Stimulated activated effector memory CD8-positive, alpha-beta T cell treated with anti-CD3 and anti-CD28 coated beads, Interleukin-12 subunit alpha, Interleukin-12 subunit beta, amount 100 ng/mL, for 72 hours (primary cell): ENCODE results near the gene PDZD4.
"Not testable (repeated sequence)": the region's sequence is repeated elsewhere in the genome, so short reads cannot be mapped to it uniquely, and the experiment has no call there.

Experiments used
- ATAC-seq: fragments of 150-1000 bp; cut with Tn5 transposase; 2 replicates; pipeline ENCODE4 v1.10.0; 2021
- DNase-seq, 2 donors: peaks; one replicate each; pipeline ENCODE4 v3.0.0; 2021 to 2022; ENCODE audit warnings: low spot score in 2 of 2
- H3K27ac Mint-ChIP-seq: one replicate; pipeline ENCODE4 v1.8.0; 2022; ENCODE audit warnings: mild to moderate bottlenecking, mixed read lengths
- H3K36me3 Mint-ChIP-seq: one replicate; pipeline ENCODE4 v1.8.0; 2022; ENCODE audit warnings: mild to moderate bottlenecking, mixed read lengths
- H3K4me1 Mint-ChIP-seq: one replicate; pipeline ENCODE4 v1.8.0; 2022; ENCODE audit warnings: mixed read lengths
- H3K4me3 Mint-ChIP-seq: one replicate; pipeline ENCODE4 v1.8.0; 2022; ENCODE audit warnings: mild to moderate bottlenecking, mixed read lengths
- H3K9me3 Mint-ChIP-seq: one replicate; pipeline ENCODE4 v1.8.0; 2022; ENCODE audit warnings: mixed read lengths

The PDZD4 gene

GRCh38 chrX:153829549-153829798 lies 870 bp downstream of the PDZD4 start:
- DNase-seq = no peak
- H3K9me3 Mint-ChIP-seq = no peaks in the 10 kb centered on the region
- H3K27ac Mint-ChIP-seq = no peak overlapping the region
- H3K4me3 Mint-ChIP-seq = peak overlapping the region; percentile 61
- H3K4me1 Mint-ChIP-seq = peaks cover 13% of the 10 kb centered on the region
- H3K36me3 Mint-ChIP-seq = peaks cover 5% of the 10 kb centered on the region
- peak; percentile 35 for ATAC-seq

DNA sequence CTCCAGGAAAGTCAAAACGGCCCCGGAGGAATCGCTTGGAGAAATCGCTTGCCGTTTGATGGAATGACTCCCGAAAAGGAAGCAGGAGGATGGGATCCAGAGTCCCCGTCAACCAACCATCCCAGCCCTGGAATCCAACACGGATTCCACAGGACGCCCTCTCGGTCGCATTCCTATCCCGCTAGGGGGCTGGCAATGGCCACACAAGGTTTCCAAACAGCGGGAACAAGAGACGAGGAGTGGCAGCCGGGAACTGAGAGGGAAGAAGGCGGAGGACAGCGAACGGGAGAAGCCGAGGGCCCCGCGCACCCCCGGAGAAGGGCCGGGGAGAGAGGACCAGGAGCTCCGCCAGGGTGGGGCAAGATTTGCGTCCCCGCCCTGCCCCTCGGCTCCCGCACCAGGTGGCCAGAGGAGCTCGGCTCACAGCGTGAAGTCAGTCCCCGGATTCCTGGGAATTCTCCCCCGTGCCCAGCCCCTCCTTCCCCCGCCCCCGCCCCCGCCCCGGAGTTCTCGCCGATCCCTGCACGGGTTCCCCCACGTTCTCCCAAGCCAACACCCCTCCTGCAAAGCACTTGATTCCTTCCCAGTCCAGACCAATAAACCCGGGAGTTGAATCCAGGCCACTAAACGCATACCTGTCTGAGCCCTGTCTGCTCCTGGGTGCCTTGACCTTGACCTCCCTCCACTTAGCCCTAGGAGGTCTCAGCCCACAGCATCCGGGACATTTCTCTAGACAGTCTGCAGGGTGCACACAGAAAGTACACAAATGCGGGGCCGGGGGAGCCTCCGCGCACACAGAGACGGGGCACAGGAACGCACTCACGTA lies 1.4 kb downstream of the PDZD4 start:
- peaks cover 5% of the 10 kb centered on the region for H3K36me3 Mint-ChIP-seq
- no peaks in the 10 kb centered on the region for H3K9me3 Mint-ChIP-seq
- DNase-seq (no peak), ATAC-seq (peak; percentile 53)
- H3K27ac Mint-ChIP-seq = no peak overlapping the region
- peak overlapping the region; percentile 61 for H3K4me3 Mint-ChIP-seq
- H3K4me1 Mint-ChIP-seq = peaks cover 13% of the 10 kb centered on the region

- Mint-ChIP-seq H3K4me1 (peaks cover 17% of the 10 kb centered on the region), H3K4me3 (peak overlapping the region; percentile 61), H3K9me3 (no peaks in the 10 kb centered on the region), H3K36me3 (peaks cover 5% of the 10 kb centered on the region), H3K27ac (no peak overlapping the region)
- ATAC-seq = no peak
- no peak for DNase-seq
Observed at GRCh38 chrX:153828308-153828707, 2.0 kb downstream of the PDZD4 start.

- no peak overlapping the region for H3K27ac Mint-ChIP-seq
- H3K36me3 Mint-ChIP-seq = peaks cover 5% of the 10 kb centered on the region
- ATAC-seq (no peak), DNase-seq (no peak)
- peaks cover 17% of the 10 kb centered on the region for H3K4me1 Mint-ChIP-seq
- no peak overlapping the region for H3K4me3 Mint-ChIP-seq
- H3K9me3 Mint-ChIP-seq = no peaks in the 10 kb centered on the region
Observed at GRCh38 chrX:153827903-153828302, 2.4 kb downstream of the PDZD4 start.

- Mint-ChIP-seq H3K4me1 (peaks cover 25% of the 10 kb centered on the region), H3K36me3 (peaks cover 5% of the 10 kb centered on the region), H3K4me3 (no peak overlapping the region), H3K27ac (no peak overlapping the region), H3K9me3 (no peaks in the 10 kb centered on the region)
- ATAC-seq (no peak), DNase-seq (no peak)
Observed at GRCh38 chrX:153827016-153827415, 3.3 kb downstream of the PDZD4 start.

GRCh38 chrX:153825042-153825441 lies 5.3 kb downstream of the PDZD4 start:
- peaks cover 5% of the 10 kb centered on the region for H3K36me3 Mint-ChIP-seq
- no peak overlapping the region for H3K4me3 Mint-ChIP-seq
- H3K27ac Mint-ChIP-seq = no peak overlapping the region
- ATAC-seq (no peak), DNase-seq (no peak)
- peaks cover 37% of the 10 kb centered on the region for H3K4me1 Mint-ChIP-seq
- H3K9me3 Mint-ChIP-seq = no peaks in the 10 kb centered on the region

- Mint-ChIP-seq H3K27ac (no peak overlapping the region), H3K36me3 (peaks cover 5% of the 10 kb centered on the region), H3K4me1 (peaks cover 42% of the 10 kb centered on the region), H3K4me3 (no peak overlapping the region), H3K9me3 (no peaks in the 10 kb centered on the region)
- DNase-seq (no peak), ATAC-seq (no peak)
Observed at GRCh38 chrX:153824348-153824747, 6.0 kb downstream of the PDZD4 start.

- Mint-ChIP-seq H3K9me3 (no peaks in the 10 kb centered on the region), H3K27ac (no peak overlapping the region), H3K36me3 (no peaks in the 10 kb centered on the region), H3K4me1 (peaks cover 45% of the 10 kb centered on the region), H3K4me3 (no peak overlapping the region)
- ATAC-seq = no peak
- no peak for DNase-seq
Observed at GRCh38 chrX:153821066-153821465, 9.3 kb downstream of the PDZD4 start.

GRCh38 chrX:153820601-153821000 lies 9.7 kb downstream of the PDZD4 start:
- Mint-ChIP-seq H3K4me1 (peaks cover 45% of the 10 kb centered on the region), H3K36me3 (no peaks in the 10 kb centered on the region), H3K27ac (no peak overlapping the region), H3K4me3 (no peak overlapping the region), H3K9me3 (no peaks in the 10 kb centered on the region)
- ATAC-seq (no peak), DNase-seq (no peak)

- no peak overlapping the region for H3K27ac Mint-ChIP-seq
- peaks cover 52% of the 10 kb centered on the region for H3K4me1 Mint-ChIP-seq
- H3K9me3 Mint-ChIP-seq = no peaks in the 10 kb centered on the region
- H3K4me3 Mint-ChIP-seq = peak overlapping the region; percentile 58
- DNase-seq = no peak
- no peak for ATAC-seq
- H3K36me3 Mint-ChIP-seq = no peaks in the 10 kb centered on the region
Observed at GRCh38 chrX:153819384-153820040, 10.8 kb downstream of the PDZD4 start.

DNA sequence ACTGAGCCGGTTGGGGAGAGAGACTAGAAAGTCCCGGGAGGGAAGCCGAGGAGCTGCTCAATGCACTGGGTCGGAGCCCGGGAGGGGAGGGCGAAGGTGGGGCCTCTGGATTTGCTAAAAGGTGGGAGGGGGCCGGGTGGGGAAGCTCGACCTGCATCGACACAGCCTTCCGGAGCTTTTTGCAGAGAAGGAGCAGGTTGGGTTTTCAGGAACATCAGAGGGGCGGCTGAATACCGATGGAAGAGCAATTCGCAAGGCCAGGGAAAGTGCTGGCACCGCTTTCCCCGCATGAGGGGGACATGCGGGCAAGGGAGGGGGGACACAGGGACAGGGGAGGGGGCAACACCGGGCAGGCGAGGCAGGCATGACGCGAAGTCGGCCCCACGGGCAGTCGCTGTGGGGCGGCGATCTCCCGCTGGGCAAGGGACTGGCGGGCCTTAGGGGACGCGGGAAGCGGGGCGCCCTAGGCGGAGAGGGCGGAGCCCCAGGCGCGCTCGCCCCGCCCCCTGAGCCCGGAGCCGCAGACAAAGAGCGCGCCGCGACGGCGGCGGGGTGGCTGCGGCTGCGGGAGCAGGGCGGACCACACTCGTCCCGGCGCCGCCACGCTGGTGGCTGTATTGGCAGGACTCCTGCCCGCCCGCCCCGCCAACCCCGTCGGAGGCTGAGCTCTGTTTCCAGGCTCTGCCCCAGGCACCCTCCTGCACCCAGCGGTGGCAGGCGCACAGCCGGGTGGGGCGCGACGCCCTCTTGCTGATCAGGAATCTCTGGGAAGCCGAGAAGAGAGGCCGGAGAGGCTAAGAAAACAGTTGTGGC lies 11.6 kb downstream of the PDZD4 start:
- Mint-ChIP-seq H3K9me3 (no peaks in the 10 kb centered on the region), H3K36me3 (no peaks in the 10 kb centered on the region), H3K27ac (no peak overlapping the region), H3K4me3 (peak overlapping the region; percentile 58), H3K4me1 (peaks cover 53% of the 10 kb centered on the region)
- peak; percentile 44 to 69 for DNase-seq
- peak; percentile 82 for ATAC-seq

DNA sequence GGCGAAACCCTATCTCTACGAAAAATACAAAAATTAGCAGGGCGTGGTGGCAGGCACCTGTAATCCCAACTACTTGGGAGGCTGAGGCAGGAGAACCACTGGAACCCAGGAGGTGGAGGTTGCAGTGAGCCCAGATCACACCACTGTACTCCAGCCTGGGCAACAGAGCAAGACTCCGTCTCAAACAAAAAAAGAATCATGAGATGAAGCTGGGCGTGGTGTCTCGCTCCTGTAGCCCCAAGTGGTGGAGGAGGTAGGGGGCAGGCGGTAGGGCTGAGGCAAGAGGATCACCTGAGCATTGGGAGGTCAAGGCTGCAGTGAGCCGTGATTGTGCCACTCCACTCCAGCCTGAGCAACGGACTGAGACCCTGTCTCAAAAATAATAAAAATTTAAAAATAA lies 12.3 kb downstream of the PDZD4 start:
- not testable (repeated sequence) for H3K9me3 Mint-ChIP-seq, H3K27ac Mint-ChIP-seq, DNase-seq, H3K36me3 Mint-ChIP-seq, ATAC-seq
- peak overlapping the region; percentile 58 for H3K4me3 Mint-ChIP-seq
- H3K4me1 Mint-ChIP-seq = peaks cover 54% of the 10 kb centered on the region

DNA sequence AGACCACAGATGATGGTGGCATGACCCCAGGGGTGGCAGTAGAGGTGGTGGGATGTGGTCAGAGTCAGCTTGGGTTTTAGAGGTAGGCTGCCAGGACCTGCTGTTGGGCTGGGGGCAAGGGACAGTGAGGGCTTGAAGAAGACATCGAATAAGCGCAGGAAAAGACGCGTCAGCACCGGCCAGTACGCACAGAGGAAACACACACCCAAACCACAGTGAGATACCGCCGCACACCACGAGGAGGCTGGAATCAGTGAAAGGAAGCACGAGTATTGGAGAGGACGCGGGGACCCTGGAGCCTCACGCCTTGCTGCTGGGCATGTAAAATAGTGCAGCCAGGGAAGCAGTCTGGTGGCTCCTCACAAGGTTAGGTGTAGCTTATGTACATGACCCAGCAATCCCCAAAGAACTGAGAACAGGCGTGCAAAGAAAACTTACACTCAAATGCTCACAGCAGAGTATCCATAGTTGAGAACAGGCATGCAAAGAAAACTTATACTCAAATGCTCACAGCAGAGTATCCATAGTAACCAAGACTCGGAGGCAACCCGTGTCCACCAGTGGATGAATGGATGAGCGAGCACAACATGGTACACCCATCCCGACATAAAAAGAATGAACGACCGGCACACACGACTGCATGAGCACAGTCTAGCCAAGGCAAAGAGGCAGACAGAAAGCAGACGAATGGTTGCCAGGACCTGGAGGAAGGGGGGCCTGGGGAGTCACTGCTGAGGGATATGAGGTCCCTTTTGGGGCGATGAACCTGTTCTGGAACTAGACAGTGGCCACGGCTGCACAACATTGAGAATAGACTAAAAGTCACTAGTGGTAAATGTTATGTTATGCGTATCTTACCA lies 13.3 kb downstream of the PDZD4 start:
- DNase-seq = no peak
- ATAC-seq = peak; percentile 77

DNA sequence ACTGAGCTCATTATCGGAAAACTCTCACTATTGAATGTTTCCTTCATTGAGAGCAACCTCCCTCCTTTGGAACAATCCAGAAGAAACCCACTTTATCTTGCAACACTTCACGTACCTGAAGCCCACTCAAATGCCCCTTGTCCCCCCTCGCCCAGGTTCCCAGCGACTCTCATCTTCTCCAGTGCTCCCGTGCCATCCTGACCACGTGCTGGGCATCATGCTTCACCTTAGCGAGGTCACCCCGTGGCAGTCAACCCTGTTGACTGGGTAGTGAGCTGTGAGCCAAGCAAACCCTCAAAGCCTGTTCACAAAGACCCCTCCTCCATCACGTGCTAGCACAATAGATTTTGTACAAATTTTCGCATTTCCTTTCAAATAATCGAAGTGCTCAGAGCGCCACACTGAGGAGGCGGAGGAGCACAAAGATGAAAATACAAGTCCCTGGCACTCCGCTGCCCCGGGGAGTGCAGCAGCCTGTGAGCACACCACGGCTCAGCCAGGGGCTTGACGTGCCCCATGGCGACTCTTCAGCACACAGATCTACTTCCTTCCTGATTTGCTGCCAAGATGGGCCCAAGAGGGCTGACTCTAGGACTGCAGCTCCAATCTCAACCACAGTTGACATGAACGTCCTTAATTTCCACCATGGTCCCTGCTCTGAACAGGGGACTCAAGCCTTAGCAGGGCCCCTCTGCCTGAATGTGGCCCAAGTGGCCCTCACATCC lies 15.6 kb downstream of the PDZD4 start:
- no peaks in the 10 kb centered on the region for H3K9me3 Mint-ChIP-seq
- peaks cover 36% of the 10 kb centered on the region for H3K4me1 Mint-ChIP-seq
- DNase-seq (no peak), ATAC-seq (no peak)
- H3K4me3 Mint-ChIP-seq = peak overlapping the region; percentile 4
- H3K27ac Mint-ChIP-seq = peak overlapping the region; percentile 14
- H3K36me3 Mint-ChIP-seq = no peaks in the 10 kb centered on the region

More for the DNA sequence above, 13.3 kb downstream of the PDZD4 start:
- peak overlapping the region; percentile 47 for H3K4me3 Mint-ChIP-seq
- no peaks in the 10 kb centered on the region for H3K36me3 Mint-ChIP-seq
- H3K4me1 Mint-ChIP-seq = peaks cover 49% of the 10 kb centered on the region
- H3K9me3 Mint-ChIP-seq = no peaks in the 10 kb centered on the region
- H3K27ac Mint-ChIP-seq = peak overlapping the region; percentile 40
